Measurements from ENCODE around the gene GABBR2. TPM values are rescaled to one million over a fixed set of nuclear protein-coding genes. Genes with fewer than 3 reads are reported as not detected.

GABBR2 gene
- total RNA-seq, 1 donor from 2014 or later: 116 TPM

DNA sequence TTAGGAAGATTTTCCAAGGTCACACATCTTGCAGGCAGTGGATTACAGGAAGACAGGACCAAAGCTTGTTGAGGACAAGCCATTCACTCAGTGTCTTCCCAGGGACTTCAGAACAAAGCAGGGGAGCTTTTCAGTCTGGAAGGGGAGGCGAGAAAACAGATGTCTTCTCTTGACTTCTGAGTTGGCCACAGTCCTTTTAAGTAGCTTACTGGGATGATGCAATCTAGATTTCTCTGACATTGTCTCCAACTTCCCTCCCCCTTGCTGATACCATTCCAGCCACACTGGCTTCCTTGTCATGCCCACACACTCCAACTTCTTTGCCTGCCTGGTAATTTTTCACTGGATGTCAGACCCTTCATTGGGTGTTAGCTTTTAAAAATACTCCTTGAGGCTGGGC is 279.1 kb downstream of the GABBR2 start:
- peaks cover 8% of the 10 kb centered on the region for H3K4me1 Mint-ChIP-seq (ENCODE audit: low read depth, unreplicated experiment)
- H3K27ac Mint-ChIP-seq (ENCODE audit: unreplicated experiment): peak overlapping the region; percentile 30
- TF ChIP-seq, protein P1, sequence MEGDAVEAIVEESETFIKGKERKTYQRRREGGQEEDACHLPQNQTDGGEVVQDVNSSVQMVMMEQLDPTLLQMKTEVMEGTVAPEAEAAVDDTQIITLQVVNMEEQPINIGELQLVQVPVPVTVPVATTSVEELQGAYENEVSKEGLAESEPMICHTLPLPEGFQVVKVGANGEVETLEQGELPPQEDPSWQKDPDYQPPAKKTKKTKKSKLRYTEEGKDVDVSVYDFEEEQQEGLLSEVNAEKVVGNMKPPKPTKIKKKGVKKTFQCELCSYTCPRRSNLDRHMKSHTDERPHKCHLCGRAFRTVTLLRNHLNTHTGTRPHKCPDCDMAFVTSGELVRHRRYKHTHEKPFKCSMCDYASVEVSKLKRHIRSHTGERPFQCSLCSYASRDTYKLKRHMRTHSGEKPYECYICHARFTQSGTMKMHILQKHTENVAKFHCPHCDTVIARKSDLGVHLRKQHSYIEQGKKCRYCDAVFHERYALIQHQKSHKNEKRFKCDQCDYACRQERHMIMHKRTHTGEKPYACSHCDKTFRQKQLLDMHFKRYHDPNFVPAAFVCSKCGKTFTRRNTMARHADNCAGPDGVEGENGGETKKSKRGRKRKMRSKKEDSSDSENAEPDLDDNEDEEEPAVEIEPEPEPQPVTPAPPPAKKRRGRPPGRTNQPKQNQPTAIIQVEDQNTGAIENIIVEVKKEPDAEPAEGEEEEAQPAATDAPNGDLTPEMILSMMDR (IDR thresholded peaks at IDR 0.05; ENCODE audit: partially characterized antibody, unreplicated experiment): no peak
- H3K9me3 Mint-ChIP-seq (ENCODE audit: unreplicated experiment): peaks cover 6% of the 10 kb centered on the region
- H3K36me3 Mint-ChIP-seq (ENCODE audit: unreplicated experiment): peaks cover 11% of the 10 kb centered on the region
- no peaks in the 10 kb centered on the region for H3K27me3 Mint-ChIP-seq (ENCODE audit: unreplicated experiment)
- no peak for DNase-seq
- H3K4me3 Mint-ChIP-seq (ENCODE audit: unreplicated experiment): no peak overlapping the region

DNA sequence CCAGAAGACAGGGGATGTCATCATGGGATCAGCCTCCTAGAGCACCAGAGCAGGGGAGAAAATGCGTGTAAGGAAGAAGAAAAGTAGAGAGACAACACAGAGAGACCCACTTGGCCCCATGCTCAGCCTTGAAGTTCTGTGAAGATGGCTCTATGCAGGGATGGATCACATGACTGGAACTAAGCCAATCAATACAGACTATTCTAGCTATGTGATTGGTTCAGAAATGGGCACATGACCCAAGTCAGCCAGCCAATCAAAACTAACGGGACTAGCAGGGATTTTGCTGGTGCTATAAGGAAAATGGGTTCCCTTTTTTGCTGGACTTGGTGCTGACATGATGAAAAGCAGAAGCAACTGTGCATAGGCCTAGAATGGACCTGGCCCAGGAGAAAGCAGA is 280.3 kb downstream of the GABBR2 start:
- Mint-ChIP-seq H3K4me1 (ENCODE audit: low read depth, unreplicated experiment) (peaks cover 8% of the 10 kb centered on the region), H3K27me3 (ENCODE audit: unreplicated experiment) (no peaks in the 10 kb centered on the region), H3K9me3 (ENCODE audit: unreplicated experiment) (peaks cover 6% of the 10 kb centered on the region), H3K27ac (ENCODE audit: unreplicated experiment) (no peak overlapping the region), H3K4me3 (ENCODE audit: unreplicated experiment) (no peak overlapping the region), H3K36me3 (ENCODE audit: unreplicated experiment) (peaks cover 11% of the 10 kb centered on the region)
- no peak for DNase-seq
- TF ChIP-seq, protein P1 (IDR thresholded peaks at IDR 0.05; ENCODE audit: partially characterized antibody, unreplicated experiment): no peak

DNA sequence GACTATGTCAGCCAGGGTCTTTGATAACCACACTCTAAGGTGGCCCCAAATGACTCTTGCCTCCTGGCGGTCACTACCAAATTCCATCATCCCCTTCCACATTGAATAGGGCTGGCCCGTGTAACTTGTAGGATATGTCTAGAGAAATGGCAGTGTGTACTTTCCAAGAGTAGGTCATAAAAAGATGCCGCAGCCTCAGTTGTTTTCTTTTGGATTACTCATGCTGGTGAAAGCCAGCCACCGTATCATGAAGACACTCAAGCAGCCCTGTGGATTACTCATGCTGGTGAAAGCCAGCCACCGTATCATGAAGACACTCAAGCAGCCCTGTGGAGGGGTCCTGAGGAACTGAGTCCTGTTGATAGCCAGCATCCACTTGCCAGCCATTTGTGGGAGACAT is 281.2 kb downstream of the GABBR2 start:
- peaks cover 8% of the 10 kb centered on the region for H3K4me1 Mint-ChIP-seq (ENCODE audit: low read depth, unreplicated experiment)
- no peaks in the 10 kb centered on the region for H3K27me3 Mint-ChIP-seq (ENCODE audit: unreplicated experiment)
- peaks cover 11% of the 10 kb centered on the region for H3K36me3 Mint-ChIP-seq (ENCODE audit: unreplicated experiment)
- peaks cover 6% of the 10 kb centered on the region for H3K9me3 Mint-ChIP-seq (ENCODE audit: unreplicated experiment)
- H3K4me3 Mint-ChIP-seq (ENCODE audit: unreplicated experiment): no peak overlapping the region
- TF ChIP-seq, protein P1 (IDR thresholded peaks at IDR 0.05; ENCODE audit: partially characterized antibody, unreplicated experiment): no peak
- DNase-seq: no peak
- H3K27ac Mint-ChIP-seq (ENCODE audit: unreplicated experiment): no peak overlapping the region

DNA sequence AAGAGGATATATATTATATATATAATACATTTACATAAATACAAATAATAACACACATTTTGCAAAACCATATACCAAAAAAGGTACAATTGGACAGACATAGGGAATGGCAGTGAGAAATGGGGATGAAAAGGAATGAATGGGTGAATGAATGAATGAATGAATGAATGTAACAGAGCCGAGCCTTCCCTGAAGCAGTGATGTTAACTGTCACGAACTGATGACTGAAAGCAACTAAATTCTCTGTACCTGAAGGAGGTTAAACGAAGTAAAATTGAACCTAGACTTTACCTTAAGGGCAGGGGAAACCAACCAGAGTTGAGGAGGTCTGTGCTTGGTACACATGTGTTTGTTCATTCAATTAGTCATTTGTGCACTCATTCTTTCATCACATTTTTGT is 283.7 kb downstream of the GABBR2 start:
- DNase-seq: no peak
- Mint-ChIP-seq H3K9me3 (ENCODE audit: unreplicated experiment) (peaks cover 3% of the 10 kb centered on the region), H3K27ac (ENCODE audit: unreplicated experiment) (no peak overlapping the region), H3K27me3 (ENCODE audit: unreplicated experiment) (no peaks in the 10 kb centered on the region), H3K36me3 (ENCODE audit: unreplicated experiment) (peaks cover 29% of the 10 kb centered on the region), H3K4me3 (ENCODE audit: unreplicated experiment) (no peak overlapping the region), H3K4me1 (ENCODE audit: low read depth, unreplicated experiment) (peaks cover 3% of the 10 kb centered on the region)
- TF ChIP-seq, protein P1 (IDR thresholded peaks at IDR 0.05; ENCODE audit: partially characterized antibody, unreplicated experiment): no peak

DNA sequence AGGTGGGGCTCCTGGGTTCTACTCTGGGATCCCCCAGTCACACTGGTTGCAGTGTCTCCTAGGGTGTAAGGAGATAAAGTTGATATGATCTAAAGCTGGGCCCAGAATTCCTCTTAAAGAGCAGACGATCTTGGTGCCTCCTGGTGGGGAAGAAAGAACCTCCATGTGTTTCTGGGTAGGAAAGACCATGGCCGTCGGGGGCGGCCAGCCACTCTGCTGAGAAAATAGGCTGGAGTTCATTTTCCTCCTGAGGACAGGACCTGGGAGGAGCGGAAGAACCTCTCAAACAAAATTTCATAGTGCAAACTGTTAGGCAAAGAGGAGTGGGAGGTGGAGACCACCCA is 289.5 kb downstream of the GABBR2 start:
- H3K4me1 Mint-ChIP-seq (ENCODE audit: low read depth, unreplicated experiment): peaks cover 16% of the 10 kb centered on the region
- DNase-seq: no peak
- TF ChIP-seq, protein P1 (IDR thresholded peaks at IDR 0.05; ENCODE audit: partially characterized antibody, unreplicated experiment): no peak

More for the DNA sequence above, 289.5 kb downstream of the GABBR2 start:
- H3K9me3 Mint-ChIP-seq (ENCODE audit: unreplicated experiment): peaks cover 10% of the 10 kb centered on the region
- H3K27ac Mint-ChIP-seq (ENCODE audit: unreplicated experiment): peak overlapping the region; percentile 36
- H3K36me3 Mint-ChIP-seq (ENCODE audit: unreplicated experiment): peaks cover 20% of the 10 kb centered on the region
- H3K27me3 Mint-ChIP-seq (ENCODE audit: unreplicated experiment): peaks cover 3% of the 10 kb centered on the region
- no peak overlapping the region for H3K4me3 Mint-ChIP-seq (ENCODE audit: unreplicated experiment)
